GDM1 (cell line): Measurements from ENCODE around the gene AK8.
A peak's percentile ranks its signal among the peaks of the same experiment; 100 is the strongest.

Experiments used
- DNase-seq: peaks from one replicate; lab custom pipeline; 2025; lab: John Stamatoyannopoulos, UW

AK8 gene, protein sequence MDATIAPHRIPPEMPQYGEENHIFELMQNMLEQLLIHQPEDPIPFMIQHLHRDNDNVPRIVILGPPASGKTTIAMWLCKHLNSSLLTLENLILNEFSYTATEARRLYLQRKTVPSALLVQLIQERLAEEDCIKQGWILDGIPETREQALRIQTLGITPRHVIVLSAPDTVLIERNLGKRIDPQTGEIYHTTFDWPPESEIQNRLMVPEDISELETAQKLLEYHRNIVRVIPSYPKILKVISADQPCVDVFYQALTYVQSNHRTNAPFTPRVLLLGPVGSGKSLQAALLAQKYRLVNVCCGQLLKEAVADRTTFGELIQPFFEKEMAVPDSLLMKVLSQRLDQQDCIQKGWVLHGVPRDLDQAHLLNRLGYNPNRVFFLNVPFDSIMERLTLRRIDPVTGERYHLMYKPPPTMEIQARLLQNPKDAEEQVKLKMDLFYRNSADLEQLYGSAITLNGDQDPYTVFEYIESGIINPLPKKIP

DNA sequence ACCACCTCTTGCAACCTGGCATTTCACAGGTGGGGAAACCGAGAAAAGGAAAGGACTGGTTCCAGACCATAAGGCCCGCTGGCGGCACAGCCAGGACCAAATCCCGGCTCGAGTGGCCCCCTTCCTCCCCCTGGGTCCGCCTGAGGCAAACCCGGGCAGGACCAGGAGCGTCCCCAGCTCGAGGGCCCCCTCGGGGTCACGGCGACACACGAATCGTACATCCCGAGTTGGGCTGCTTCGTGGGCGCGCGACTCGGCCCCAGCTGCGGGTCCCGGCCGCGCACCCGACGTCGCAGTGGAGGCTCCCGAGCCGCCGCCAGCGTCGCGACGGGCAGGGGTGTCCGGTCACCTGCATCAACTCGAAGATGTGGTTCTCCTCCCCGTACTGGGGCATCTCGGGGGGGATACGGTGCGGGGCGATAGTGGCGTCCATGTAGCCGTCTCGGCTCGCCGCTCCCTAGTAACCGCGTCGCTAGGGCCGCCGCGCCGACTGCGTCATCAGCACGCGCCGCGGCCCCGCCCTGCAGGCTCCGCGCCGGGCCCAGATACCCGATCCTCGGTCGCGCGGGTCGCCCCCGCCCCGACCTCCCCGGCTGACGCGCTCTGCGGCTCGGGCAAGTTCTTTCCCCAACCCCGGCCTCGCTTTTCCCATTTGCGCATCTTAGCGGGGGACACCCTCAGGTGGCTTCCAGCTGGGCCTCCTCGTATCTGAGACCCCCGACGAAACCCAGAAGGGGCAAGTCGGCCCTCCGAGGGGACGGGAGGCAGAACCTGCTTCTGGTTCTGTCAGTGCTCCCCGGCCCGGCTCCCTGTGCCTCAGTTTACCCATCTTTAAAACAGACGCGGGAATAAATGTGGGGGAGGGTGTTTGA lies at the start of gene AK8:
AK8 (minus strand) TSS at position 461 of the 871 bp plus-strand sequence; CDS start at position 432, 29 bp downstream.
- peak; percentile 62 for DNase-seq

DNA sequence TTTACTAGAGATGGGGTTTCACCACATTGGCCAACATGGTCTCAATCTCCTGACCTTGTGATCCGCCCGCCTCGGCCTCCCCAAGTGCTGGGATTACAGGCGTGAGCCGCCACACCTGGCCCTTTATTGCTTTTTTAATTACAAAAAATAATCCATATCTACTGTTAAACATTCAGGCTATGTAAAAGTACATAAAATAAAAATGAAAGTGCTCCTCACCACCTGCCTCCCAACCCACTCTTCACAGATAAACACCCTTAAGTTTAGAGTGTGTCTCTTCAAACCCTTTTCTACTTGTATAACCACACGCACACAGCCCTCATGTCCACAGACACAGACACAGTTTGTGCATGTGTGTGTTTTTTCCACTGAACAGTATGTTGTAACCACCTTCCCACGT lies 49.6 kb upstream of the AK8 start:
- no peak for DNase-seq

DNA sequence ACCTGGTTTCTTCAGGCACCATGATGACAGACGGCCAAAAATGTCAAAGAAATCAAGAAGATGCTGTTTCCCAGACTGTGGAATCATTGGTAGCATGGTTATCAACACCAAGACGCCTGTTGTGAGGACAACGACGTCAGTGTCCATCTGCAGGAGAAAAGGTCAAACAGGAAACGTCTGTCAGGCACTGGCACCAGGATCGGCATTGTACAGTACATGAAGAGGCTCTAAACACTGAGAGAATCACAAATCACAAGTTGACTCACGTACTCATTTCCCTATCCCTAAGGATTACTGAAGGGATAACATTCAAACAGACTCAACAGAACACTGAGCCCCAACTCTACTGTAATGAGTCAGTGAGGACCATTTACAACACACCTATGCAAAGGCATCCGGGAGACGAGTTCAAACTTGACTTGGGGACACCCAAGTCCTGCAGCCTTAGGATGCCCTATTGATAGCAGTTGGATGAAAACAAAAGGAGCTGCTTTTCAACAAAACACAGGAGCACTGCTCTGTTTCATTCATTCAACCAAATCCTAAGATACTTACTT lies 45.3 kb upstream of the AK8 start:
- DNase-seq = no peak

DNA sequence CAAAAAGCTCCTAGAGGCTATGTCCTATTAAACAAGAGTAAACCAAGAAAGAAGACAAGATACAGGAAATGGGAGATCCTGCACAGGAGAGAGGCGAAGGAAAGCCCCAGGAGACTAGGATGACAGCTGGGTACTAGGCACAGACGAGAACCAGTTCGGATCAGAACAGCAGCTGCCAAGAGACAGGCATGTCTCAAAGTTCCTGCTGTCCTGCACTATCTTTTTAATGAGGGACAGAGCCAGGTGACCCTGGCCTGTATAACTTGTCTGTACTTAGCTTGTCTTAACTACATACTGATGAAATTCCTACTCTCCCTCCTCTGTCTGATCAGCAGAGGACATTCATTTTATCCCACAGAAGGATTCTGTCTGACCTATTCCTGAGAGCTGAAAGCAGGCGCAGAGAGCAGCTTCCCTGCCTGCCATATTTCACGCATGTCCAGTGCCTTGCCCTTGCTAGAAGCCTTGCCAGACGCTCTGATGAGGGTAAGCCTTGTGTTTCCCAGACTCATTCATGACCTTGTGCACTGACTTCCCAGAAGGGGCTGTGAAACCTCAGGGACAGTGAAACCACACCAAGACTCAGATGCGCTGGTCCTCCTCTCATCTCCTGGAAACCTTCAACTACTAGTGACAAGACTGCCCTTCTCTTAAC lies 41.7 kb upstream of the AK8 start:
- DNase-seq = no peak

DNA sequence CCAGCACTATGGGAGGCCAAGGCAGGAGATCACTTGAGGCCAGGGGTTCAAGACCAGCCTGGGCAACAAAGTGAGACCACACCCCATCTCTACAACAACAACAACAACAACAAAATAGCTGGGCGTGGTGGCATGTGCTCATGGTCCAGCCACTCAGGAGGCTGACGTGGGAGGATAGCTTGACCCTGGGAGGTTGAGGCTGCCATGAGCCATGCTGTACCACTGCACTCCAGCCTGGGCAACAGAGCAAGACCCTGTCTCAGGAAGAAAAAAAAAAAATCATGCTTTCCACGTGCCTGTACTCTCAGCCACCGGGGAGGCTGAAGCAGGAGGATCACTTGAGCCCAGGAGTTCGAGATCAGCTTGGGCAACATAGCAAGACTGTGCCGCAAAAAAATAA lies 36.8 kb upstream of the AK8 start:
- no peak for DNase-seq

DNA sequence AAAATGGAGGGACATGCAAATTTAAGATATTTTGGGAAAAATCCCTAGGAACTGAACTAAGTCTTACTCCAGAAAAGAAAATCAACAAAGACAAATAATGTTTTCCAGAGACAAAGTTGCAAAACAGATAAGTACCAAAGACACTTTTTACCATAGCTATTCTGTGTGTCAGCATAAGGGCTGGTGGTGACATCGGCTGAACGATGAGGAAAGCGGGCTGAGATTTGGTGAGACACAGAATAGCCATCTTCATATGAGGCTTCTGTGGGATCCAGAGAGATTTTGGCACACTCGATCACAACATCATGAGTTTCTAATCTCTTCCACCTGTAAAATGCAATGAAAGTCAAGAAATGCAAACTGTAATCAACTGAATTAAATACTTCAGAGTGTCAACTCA lies 34.0 kb upstream of the AK8 start:
- DNase-seq = no peak

DNA sequence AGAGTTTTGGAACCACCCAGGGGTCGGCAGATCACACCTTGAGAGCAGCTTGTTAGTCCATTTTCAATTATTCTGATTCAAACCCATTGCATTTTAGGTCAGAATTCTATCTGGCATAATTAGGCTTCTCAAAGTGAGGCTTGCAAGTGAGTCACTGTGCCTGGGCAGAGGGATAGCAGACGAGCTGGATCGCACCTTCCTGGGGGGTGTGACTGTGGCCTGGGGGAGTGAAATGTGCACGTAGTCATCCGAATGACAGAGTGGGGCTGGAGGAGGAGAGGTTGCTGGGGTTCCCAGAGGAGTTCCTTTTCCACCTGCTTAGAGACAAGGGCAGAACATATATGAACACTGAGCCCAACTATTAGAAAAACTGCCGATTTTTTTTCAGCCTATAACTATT lies 32.3 kb upstream of the AK8 start:
- no peak for DNase-seq

DNA sequence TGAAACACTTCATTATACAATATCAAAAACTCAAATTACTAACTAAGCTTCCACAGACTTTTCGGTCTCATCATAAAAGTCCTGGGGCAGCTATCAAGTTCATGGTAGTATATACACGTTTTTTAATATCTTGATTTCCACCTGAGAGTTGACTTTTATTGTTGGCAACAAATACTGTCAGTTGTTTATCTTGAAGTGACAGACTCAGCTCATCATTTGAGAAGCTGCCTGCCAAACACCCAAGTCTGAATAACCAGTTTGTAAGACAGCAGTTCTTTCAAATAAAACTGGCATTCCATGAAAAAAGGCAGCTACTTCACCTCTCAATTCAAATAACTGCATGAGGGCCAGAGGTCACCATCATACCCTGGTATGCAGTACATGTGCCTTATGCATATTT lies 31.2 kb upstream of the AK8 start:
- DNase-seq = no peak

DNA sequence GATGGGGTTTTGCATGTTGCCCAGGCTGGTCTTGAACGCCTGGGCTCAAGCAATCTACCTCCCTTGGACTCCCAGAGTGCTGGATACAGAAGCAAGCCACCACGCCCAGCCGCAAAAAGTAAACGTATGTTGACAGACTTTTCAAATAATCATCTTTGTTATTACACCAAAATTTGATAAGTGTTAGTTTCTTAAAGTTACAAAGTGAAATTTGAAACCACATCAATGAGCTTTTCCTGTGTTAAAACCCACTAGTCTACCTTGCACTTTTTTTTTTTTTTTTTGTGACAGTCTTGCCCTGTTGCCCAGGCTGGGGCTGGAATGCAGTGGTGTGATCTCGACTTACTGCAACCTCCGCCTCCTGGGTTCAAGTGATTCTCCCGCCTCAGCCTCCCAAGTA lies 30.6 kb upstream of the AK8 start:
- DNase-seq = no peak

DNA sequence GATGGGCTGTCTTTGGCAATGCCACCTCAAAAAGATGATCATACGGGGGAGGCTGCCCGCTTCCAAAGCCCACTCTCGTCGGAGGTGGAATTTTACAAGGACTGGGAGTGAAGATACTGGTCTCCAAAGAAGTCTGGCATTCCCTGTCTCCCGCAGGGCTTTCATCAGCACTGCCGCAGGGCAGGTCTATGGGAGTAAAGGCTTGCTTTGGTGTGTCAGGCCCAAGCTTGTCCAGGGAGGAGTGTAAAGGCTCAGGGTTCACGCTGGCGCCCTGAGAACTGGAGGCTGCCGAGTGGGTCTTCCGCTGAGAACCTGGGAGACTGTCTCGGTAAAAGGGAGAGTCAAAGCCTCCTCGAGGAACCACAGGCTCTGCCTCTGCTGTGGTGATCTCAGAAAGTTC lies 27.6 kb upstream of the AK8 start:
- no peak for DNase-seq

DNA sequence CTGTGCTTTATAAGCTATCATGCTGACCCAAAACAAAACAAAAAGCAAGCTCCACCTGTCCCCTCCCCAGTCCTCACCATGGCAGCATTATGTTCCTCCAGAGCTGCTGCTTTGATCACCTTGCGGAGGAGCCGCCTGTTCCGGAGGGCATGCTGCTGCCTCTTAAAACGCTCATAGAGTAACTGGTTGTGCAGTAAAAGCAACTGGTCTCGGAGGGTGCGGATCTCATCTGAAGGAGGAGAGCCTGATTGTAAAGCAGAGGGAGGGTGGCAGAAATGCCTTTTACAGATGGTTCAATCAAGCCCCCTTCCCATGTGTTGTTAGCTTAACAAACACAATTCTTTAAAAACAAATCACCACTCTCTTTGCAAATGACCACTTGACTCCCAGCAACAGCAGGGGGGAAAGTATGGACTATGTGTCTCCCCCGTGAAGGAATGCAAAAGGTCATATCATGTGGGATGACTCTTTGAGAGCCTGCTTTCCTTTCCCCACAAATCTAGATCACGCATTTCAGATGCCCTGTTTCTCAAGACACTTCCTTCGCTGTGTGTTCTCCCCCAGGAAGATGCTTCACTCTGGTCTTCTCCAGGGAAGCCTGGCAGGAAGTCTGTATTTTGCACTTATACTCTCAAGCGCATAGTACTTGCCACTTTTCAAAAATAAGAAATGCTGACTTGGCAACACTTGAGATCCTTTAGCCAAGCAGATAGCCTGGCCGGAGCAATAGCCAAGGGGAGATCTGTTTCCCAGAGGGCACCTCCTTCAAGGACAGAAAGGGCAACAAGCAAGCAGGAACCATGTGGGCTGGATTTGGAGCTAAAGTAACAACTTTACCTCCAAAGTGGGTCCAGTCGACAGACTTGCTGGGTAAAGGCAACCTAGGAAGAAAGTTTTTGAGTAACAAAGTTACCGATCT lies 25.7 kb upstream of the AK8 start:
- DNase-seq = no peak

DNA sequence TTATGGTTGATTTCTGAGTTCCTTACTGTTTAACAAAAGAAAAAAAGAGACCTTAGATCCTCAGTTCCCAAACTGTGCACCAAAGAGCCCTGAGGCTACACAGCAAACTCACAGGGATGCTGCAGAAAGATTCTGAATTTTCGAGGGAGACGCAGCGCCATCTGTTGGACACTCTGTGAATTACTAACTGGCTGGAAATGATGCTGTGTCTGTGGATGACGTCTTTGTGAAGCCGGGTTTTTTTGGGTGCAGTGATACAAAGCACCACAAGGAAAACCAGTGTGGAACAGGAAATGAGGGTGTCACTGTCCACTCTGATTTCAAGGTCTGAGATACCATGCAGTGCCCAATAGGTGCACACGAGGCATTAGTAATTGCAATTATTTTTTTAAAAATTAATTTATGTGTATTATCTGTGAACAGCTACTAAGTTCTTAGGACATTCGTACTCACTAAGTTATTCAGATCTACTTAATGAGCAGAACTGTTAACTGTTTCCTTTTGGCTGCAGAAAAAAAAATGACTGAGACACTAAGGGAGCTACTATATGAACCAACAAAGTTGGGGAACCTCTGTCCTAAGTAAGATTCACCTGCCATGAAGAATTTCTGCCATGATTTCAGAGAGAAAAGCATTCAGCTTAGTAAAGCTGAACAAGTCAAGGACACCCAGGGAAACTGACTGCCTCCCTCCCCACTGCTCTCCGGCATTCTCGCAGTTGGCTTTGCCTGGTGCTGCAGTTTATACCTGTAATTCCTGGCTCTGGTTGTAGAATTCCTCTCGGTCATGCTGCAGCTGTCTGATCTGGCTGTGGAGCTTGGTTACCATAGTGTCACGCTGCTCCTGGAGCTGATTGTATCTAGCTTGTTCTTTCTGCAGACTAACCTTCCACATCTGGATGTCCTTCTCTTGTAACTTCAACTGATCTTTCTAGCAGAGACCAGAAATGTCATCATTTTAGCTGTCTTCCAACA lies 24.1 kb upstream of the AK8 start:
- peak; percentile 42 for DNase-seq

DNA sequence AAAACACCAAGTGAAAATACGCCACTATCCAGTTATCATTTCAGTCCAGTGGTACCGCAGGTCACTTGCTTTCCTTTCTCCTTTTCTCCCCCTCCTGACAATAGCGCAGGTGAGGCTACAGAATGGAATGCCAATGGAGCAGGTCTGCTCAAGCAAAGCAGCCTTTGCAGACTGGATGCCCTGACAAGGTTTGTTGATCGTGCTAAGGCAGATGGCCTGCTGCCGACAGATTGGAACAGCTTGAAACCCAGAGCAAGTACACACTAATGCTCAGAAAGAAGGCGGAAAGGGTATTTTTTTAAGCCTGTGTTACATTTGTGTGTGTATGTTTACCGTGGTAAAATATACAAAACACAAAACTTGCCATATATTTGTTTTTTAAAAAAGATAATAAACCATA lies 20.0 kb upstream of the AK8 start:
- no peak for DNase-seq

DNA sequence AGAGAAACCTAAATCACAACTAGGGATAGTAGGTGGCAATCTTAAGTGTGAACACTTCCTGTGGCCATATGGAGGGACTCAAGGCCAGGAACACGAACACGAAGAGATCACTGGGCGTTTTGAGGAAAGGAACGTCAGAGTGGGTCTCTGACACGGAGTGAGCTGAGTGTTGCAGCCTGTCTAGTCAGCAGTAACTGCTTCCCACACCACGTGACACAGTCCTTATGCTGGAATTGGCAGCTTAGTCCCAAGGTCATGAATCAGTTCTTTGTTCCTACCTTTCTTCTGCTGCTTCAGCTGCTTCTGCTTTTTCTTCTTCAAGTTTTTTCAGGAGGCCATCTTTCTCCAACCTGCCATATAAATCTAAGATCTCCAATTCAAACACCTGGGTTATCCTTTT lies 18.8 kb upstream of the AK8 start:
- no peak for DNase-seq

DNA sequence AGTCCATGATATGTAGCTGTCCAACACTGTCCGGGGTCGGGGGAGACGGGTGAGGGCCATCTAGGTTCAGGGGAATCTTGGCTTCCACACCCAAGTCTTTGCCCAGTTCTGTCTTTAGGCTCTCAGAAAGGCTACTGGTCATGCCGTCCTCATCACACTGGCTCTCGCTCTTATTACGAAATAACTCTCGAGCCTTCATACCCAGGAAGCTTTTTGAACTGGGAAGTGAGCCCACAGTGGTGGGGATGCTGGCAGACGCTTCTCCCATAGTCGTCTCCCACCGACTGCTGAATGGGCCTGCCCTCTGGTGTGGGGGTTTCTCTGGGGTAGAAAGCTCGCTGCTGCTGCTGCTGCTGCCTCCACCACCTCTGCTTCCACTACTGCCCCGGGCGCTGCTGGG lies 18.2 kb upstream of the AK8 start:
- no peak for DNase-seq

DNA sequence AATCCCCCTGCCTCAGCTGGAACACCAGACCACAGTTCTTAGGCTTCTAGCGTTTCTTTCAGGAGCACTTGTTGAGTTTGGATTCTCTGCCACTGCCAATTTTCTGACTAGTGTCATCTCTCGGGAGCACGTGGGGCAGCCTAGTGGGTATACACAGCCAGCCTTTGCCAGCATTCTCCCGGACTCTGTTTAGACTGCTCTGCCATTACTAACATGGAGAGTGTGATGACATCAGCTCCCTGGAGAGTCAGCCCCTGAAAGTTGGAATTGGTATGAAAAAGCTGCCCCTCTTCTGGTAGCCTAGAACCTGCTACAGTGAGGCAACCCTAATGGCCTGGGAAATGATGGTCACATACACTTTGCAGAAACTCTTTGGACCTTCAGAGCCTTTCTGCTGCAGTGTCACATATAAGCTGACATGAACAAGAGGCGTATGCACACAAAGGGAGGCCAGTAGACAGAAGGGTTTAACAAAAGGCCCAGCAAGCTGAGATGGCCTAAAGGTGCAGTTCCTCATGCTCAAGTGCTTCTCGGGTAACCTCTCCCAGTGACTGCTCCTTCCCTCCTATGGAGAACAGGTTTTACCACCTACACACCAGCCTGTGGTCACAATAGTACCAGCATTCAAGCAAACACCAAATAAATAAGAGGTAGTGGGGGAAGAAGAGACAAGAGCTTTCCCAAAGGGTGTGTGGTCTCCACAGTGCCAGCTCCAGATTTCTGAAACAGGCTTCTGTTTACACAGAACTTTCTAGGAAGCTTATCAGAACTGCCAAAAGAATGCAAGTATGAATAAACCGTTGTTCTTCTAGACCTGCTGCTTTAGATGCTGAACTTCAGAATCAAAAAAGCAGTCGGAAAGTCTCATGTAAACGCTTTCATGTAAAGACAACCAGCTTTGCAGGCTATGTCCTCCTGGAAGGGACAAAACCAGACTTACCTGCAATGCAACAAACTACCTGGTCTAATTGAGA lies 17.1 kb upstream of the AK8 start:
- no peak for DNase-seq

DNA sequence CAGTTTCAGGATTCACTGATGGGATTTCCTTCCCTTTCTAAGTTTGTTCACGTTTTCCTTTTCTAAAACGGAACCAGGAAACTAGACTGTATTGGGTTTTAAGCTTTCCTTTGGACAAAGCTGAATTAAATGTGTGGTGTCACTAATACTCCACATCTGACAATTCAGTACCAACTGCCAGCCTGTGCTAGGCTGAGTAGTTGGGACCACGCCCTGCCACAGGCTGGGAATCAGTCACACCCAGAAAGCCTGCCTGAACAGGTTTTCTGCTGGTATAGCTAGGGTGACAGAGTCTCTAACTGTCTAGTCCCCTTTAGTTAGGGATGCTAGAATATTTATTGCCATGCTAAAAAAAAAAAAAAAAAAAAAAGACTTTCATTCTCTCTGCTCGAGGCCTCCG lies 16.3 kb upstream of the AK8 start:
- DNase-seq = no peak

DNA sequence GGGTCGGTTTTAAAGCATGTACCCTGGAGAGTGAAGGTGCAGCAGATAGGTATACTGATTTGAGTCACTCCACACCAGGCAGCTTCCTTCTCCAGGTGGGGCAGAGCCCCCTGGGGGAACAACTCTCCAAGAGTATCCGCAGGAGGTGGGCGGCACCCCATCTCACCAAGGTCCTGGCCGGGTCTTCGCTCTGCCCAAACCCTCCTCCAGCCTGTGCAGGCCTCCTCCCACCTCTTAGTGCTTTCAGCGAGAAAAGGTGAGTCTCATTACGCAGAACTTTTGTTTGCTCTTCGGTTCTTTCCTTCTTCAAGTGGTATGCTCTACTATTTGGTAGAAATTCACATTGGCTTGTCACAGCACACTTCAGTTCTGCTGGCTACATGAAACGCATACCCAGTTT lies 14.3 kb upstream of the AK8 start:
- DNase-seq = no peak

DNA sequence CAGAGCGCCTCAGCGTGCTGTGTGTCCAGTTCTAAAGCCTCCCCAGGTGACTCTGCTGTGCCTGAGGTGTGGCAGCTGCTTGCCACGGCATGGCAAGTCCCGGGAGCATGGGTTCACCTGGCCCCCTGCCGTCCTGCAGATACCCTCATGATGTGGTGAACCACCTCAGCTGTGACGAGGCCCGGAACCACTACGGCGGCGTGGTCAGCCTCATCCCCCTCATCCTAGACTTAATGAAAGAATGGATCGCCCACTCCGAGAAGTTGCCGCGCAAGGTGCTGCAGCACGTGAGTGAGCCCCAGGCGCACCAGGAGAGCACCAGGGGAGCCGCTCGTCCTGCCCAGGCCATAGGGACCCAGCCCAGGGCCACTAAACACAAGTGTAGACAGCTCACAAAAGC lies 10.1 kb upstream of the AK8 start:
- DNase-seq = no peak
